ENCODE data around the gene PHF2.
A peak's percentile ranks its signal among the peaks of the same experiment; 100 is the strongest.

Gene PHF2

DNA sequence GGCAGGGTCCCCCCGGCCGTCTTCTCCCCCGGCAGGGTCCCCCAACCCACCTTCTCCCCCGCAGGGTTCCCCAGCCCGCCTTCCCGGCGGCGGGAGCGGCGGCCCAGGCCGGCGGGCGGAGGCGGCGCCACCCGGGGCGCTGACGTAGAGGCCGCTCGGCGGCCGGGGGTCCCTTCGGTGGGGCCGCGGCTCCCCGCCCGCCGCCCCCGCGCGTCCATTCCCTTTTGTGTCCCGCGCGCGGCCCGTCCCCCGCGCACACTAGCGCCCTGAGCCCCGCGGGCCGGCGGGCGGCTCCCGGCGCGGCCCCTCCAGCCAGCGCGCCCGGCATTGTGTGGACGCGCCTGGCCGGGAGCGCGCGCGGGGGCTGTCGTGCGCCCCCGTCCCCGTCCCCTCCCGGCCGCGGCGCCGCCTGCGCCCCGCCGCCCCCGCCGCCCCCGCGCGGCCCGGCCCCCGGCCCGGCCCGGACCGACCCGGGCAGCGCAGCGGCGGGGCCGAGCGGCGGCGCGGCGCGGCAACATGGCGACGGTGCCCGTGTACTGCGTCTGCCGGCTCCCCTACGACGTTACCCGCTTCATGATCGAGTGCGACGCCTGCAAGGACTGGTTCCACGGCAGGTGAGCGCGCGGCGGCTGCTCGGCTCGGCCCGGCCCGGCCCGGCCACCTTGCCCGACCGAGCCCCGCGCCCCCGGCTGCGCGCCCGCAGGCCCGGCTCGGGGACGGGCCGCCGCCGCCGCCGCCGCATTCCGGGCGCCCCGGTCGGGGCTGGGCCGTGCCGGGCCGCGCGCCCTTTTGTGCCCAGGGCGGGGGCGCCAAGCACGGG, at the start of gene PHF2:
TSS of gene PHF2 (plus strand) at position 327 of the 820 bp plus-strand sequence. CDS start at position 517, 190 bp downstream.
- H3K27me3 ChIP-seq (ENCODE audit: control insufficient read depth in 1 of 2, insufficient read depth in 2 of 2, low read length in 2 of 2) = no peaks in the 10 kb centered on the region
- peak within 1 kb of the TSS; percentile 79 to 86 for H3K4me3 ChIP-seq (ENCODE audit: low read depth in 1 of 2, low read length in 2 of 2)
- H3K27ac ChIP-seq (ENCODE audit: low read depth, low read length) = peak within 1 kb of the TSS; percentile 92
- H3K9me3 ChIP-seq (ENCODE audit: low read length) = no peaks in the 10 kb centered on the region
- H3K9ac ChIP-seq (ENCODE audit: low read length) = peak within 1 kb of the TSS; percentile 74
- no peaks in the 10 kb centered on the region for H3K36me3 ChIP-seq (ENCODE audit: insufficient read depth, low read length)
- H3K4me1 ChIP-seq (ENCODE audit: insufficient read depth, low read length) = peaks cover 49% of the 10 kb centered on the region

GRCh38 chr9:93531374-93531773, 45.0 kb upstream of the PHF2 start:
- Histone ChIP-seq H3K9ac (ENCODE audit: low read length) (no peak overlapping the region), H3K27ac (ENCODE audit: low read depth, low read length) (no peak overlapping the region), H3K36me3 (ENCODE audit: insufficient read depth, low read length) (peaks cover 56% of the 10 kb centered on the region)

DNA sequence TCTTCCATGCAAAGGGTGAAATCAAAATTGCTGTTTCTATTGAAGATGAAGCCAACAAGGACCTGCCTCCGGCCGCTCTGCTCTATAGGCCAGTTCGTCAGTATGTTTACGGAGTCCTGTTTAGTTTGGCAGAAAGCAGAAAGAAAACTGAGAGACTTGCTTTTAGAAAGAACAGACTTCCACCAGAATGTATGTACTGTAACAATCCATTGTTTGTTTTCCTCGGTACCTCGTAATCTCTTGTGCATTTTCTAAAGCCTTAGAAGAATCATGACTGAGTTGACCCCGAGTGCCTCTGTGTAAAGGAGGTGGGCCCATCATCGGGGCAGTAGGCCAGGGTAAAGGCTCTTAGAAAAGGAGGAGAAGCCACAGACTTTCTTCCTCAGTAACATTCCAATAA, 44.2 kb upstream of the PHF2 start:
- Histone ChIP-seq H3K9me3 (ENCODE audit: low read length) (no peaks in the 10 kb centered on the region), H3K4me3 (ENCODE audit: low read depth in 1 of 2, low read length in 2 of 2) (no peak overlapping the region), H3K27me3 (ENCODE audit: control insufficient read depth in 1 of 2, insufficient read depth in 2 of 2, low read length in 2 of 2) (no peaks in the 10 kb centered on the region), H3K9ac (ENCODE audit: low read length) (no peak overlapping the region), H3K27ac (ENCODE audit: low read depth, low read length) (peak overlapping the region; percentile 8), H3K4me1 (ENCODE audit: insufficient read depth, low read length) (peaks cover 4% of the 10 kb centered on the region), H3K36me3 (ENCODE audit: insufficient read depth, low read length) (peaks cover 56% of the 10 kb centered on the region)

More at GRCh38 chr9:93531374-93531773, 45.0 kb upstream of the PHF2 start:
- H3K27me3 ChIP-seq (ENCODE audit: control insufficient read depth in 1 of 2, insufficient read depth in 2 of 2, low read length in 2 of 2) = no peaks in the 10 kb centered on the region
- H3K4me3 ChIP-seq (ENCODE audit: low read depth in 1 of 2, low read length in 2 of 2) = no peak overlapping the region
- no peaks in the 10 kb centered on the region for H3K9me3 ChIP-seq (ENCODE audit: low read length)
- H3K4me1 ChIP-seq (ENCODE audit: insufficient read depth, low read length) = peaks cover 4% of the 10 kb centered on the region

GRCh38 chr9:93533863-93534262, 42.5 kb upstream of the PHF2 start:
- Histone ChIP-seq H3K27ac (ENCODE audit: low read depth, low read length) (no peak overlapping the region), H3K27me3 (ENCODE audit: control insufficient read depth in 1 of 2, insufficient read depth in 2 of 2, low read length in 2 of 2) (no peaks in the 10 kb centered on the region), H3K9me3 (ENCODE audit: low read length) (no peaks in the 10 kb centered on the region), H3K4me3 (ENCODE audit: low read depth in 1 of 2, low read length in 2 of 2) (no peak overlapping the region), H3K4me1 (ENCODE audit: insufficient read depth, low read length) (peaks cover 4% of the 10 kb centered on the region), H3K36me3 (ENCODE audit: insufficient read depth, low read length) (peaks cover 52% of the 10 kb centered on the region), H3K9ac (ENCODE audit: low read length) (no peak overlapping the region)

DNA sequence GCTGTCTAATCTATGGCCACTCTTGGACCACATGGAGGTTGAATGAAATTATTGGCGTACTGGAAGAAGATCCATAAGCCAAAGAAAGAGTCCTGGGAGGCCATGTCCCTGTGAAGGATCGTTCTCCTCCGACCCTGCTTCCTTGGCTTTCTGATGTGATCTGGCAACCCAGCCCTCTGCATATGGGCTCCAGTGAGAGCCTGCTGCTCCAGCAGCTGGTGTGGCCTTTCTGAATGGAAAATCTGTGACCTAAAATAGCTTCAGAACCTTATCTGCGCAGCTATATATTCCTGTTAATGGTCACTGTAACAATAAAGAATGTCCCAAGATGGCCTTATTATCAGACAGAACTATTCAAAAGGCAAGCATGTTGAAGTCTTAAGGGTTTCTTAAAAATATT, 40.2 kb upstream of the PHF2 start:
- Histone ChIP-seq H3K4me3 (ENCODE audit: low read depth in 1 of 2, low read length in 2 of 2) (no peak overlapping the region), H3K27me3 (ENCODE audit: control insufficient read depth in 1 of 2, insufficient read depth in 2 of 2, low read length in 2 of 2) (no peaks in the 10 kb centered on the region), H3K27ac (ENCODE audit: low read depth, low read length) (no peak overlapping the region), H3K9me3 (ENCODE audit: low read length) (no peaks in the 10 kb centered on the region), H3K36me3 (ENCODE audit: insufficient read depth, low read length) (peaks cover 40% of the 10 kb centered on the region), H3K4me1 (ENCODE audit: insufficient read depth, low read length) (peaks cover 4% of the 10 kb centered on the region), H3K9ac (ENCODE audit: low read length) (no peak overlapping the region)

GRCh38 chr9:93536874-93537273, 39.5 kb upstream of the PHF2 start:
- no peaks in the 10 kb centered on the region for H3K9me3 ChIP-seq (ENCODE audit: low read length)
- H3K27me3 ChIP-seq (ENCODE audit: control insufficient read depth in 1 of 2, insufficient read depth in 2 of 2, low read length in 2 of 2) = no peaks in the 10 kb centered on the region
- H3K4me1 ChIP-seq (ENCODE audit: insufficient read depth, low read length) = peaks cover 4% of the 10 kb centered on the region
- H3K36me3 ChIP-seq (ENCODE audit: insufficient read depth, low read length) = peaks cover 36% of the 10 kb centered on the region
- no peak overlapping the region for H3K27ac ChIP-seq (ENCODE audit: low read depth, low read length)
- H3K4me3 ChIP-seq (ENCODE audit: low read depth in 1 of 2, low read length in 2 of 2) = no peak overlapping the region
- H3K9ac ChIP-seq (ENCODE audit: low read length) = no peak overlapping the region

DNA sequence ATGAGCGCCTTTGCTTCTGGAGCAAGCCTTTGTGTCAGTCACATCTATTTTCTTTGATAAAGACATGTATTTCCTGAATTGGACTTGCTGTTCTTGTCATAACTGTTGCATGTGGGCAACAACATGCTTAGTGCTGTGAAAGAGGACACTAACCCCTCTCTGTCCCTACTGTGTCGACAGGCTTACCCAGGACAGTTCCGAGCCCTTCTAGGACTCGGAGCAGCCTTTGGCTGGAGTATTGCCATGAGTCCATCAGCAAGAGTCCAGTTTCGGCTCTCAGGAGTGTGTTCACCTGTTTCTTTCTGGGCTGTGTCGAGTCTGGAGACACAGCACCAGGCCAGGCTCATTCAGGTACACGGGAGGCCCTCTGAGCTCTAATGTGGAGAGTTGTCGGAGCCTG, 36.1 kb upstream of the PHF2 start:
- Histone ChIP-seq H3K27ac (ENCODE audit: low read depth, low read length) (no peak overlapping the region), H3K36me3 (ENCODE audit: insufficient read depth, low read length) (peaks cover 29% of the 10 kb centered on the region), H3K9me3 (ENCODE audit: low read length) (no peaks in the 10 kb centered on the region)

GRCh38 chr9:93541005-93541404, 35.4 kb upstream of the PHF2 start:
- H3K27ac ChIP-seq (ENCODE audit: low read depth, low read length) = no peak overlapping the region
- H3K4me1 ChIP-seq (ENCODE audit: insufficient read depth, low read length) = peaks cover 11% of the 10 kb centered on the region
- H3K36me3 ChIP-seq (ENCODE audit: insufficient read depth, low read length) = peaks cover 23% of the 10 kb centered on the region
- H3K9ac ChIP-seq (ENCODE audit: low read length) = no peak overlapping the region
- no peak overlapping the region for H3K4me3 ChIP-seq (ENCODE audit: low read depth in 1 of 2, low read length in 2 of 2)
- no peaks in the 10 kb centered on the region for H3K27me3 ChIP-seq (ENCODE audit: control insufficient read depth in 1 of 2, insufficient read depth in 2 of 2, low read length in 2 of 2)
- H3K9me3 ChIP-seq (ENCODE audit: low read length) = no peaks in the 10 kb centered on the region

More for the DNA sequence above, 36.1 kb upstream of the PHF2 start:
- peaks cover 11% of the 10 kb centered on the region for H3K4me1 ChIP-seq (ENCODE audit: insufficient read depth, low read length)
- H3K9ac ChIP-seq (ENCODE audit: low read length) = no peak overlapping the region
- no peaks in the 10 kb centered on the region for H3K27me3 ChIP-seq (ENCODE audit: control insufficient read depth in 1 of 2, insufficient read depth in 2 of 2, low read length in 2 of 2)
- H3K4me3 ChIP-seq (ENCODE audit: low read depth in 1 of 2, low read length in 2 of 2) = no peak overlapping the region

DNA sequence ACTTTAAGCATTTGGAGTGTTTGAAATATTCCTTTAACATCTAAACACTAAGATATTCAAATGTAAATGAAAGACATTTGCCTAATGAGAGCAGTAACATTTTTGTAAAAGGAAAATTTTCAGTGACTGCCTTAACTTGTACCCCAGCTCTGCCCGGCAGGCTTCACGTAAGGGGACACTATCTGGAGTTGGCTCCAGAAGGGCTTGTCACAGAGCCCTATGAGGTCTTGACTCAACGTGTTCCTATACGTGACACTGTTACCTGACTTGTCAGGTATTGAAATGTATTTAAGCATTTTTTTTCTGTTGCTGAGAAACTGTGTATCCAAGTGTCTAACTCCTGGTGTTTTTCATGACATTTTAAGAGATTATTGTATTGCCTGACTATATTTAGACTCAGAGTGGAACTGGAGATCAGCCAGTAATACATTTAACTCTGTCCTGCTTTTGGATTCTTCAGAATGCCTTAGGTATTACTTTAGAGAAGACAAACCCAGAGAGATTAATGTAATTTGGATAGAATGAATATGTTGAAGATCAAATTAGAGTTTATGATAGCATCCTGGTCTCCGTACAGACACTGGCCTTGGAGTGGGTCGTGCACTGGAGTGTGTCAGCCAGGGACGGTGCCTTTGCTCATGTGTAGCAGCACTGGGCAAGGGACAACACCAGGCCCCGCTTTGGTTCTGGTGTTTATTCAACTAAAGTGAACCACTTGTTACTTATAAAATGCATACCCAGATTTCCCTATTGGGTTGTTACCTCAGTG, 34.6 kb upstream of the PHF2 start:
- H3K27ac ChIP-seq (ENCODE audit: low read depth, low read length) = peak overlapping the region; percentile 6
- H3K36me3 ChIP-seq (ENCODE audit: insufficient read depth, low read length) = peaks cover 28% of the 10 kb centered on the region
- no peak overlapping the region for H3K4me3 ChIP-seq (ENCODE audit: low read depth in 1 of 2, low read length in 2 of 2)
- peaks cover 11% of the 10 kb centered on the region for H3K4me1 ChIP-seq (ENCODE audit: insufficient read depth, low read length)
- H3K9me3 ChIP-seq (ENCODE audit: low read length) = no peaks in the 10 kb centered on the region
- no peak overlapping the region for H3K9ac ChIP-seq (ENCODE audit: low read length)
- no peaks in the 10 kb centered on the region for H3K27me3 ChIP-seq (ENCODE audit: control insufficient read depth in 1 of 2, insufficient read depth in 2 of 2, low read length in 2 of 2)

GRCh38 chr9:93543117-93543516, 33.3 kb upstream of the PHF2 start:
- no peaks in the 10 kb centered on the region for H3K9me3 ChIP-seq (ENCODE audit: low read length)
- H3K9ac ChIP-seq (ENCODE audit: low read length) = no peak overlapping the region
- H3K4me1 ChIP-seq (ENCODE audit: insufficient read depth, low read length) = peaks cover 11% of the 10 kb centered on the region
- H3K4me3 ChIP-seq (ENCODE audit: low read depth in 1 of 2, low read length in 2 of 2) = no peak overlapping the region
- peaks cover 30% of the 10 kb centered on the region for H3K36me3 ChIP-seq (ENCODE audit: insufficient read depth, low read length)
- no peaks in the 10 kb centered on the region for H3K27me3 ChIP-seq (ENCODE audit: control insufficient read depth in 1 of 2, insufficient read depth in 2 of 2, low read length in 2 of 2)
- H3K27ac ChIP-seq (ENCODE audit: low read depth, low read length) = no peak overlapping the region

DNA sequence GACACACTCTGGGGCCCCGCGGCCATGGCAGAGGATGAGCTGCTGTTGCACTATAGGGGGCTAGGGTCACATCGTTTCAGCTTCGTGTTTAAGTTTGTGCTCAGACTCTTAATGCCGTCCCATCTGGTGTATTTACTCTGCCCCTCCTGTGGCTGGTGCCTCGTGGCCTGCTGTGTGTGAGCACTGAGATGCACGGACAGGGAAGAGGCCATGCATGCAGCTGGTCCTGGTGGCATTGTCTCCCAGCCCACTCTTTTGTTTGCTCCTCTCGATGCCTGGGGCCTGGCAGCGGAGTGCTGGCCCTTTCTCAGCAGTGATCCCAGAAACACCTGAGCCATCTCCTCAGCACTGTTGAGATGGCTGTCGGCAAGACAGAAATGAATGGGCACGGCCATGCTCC, 30.0 kb upstream of the PHF2 start:
- H3K9ac ChIP-seq (ENCODE audit: low read length) = no peak overlapping the region
- no peaks in the 10 kb centered on the region for H3K9me3 ChIP-seq (ENCODE audit: low read length)
- H3K27me3 ChIP-seq (ENCODE audit: control insufficient read depth in 1 of 2, insufficient read depth in 2 of 2, low read length in 2 of 2) = no peaks in the 10 kb centered on the region
- peaks cover 32% of the 10 kb centered on the region for H3K36me3 ChIP-seq (ENCODE audit: insufficient read depth, low read length)
- H3K4me1 ChIP-seq (ENCODE audit: insufficient read depth, low read length) = peaks cover 11% of the 10 kb centered on the region
- no peak overlapping the region for H3K4me3 ChIP-seq (ENCODE audit: low read depth in 1 of 2, low read length in 2 of 2)
- H3K27ac ChIP-seq (ENCODE audit: low read depth, low read length) = no peak overlapping the region

Measured in muscle layer of colon (tissue), 2 donors.